AG04450 (cell line): Measurements from ENCODE around the gene KCTD10. TPM values are rescaled to one million over a fixed set of nuclear protein-coding genes. Genes with fewer than 3 reads are reported as not detected.

Experiments
- CTCF ChIA-PET: fragments of 300-600, 350-600 bp; formaldehyde crosslinking; extraction: SDS; loops from one replicate; lab custom pipeline; 2022; ENCODE audit warnings: antibody characterized with exemption, inconsistent platforms; lab: Charles Lee
- POLR2A ChIA-PET: fragments of 350-600 bp; formaldehyde crosslinking; extraction: SDS; loops from one replicate; lab custom pipeline; 2021; ENCODE audit warnings: antibody characterized with exemption, inconsistent platforms; lab: Yijun Ruan, JAX
- DNase-seq: peaks from one replicate; pipeline ENCODE4 v3.0.0-alpha.2; 2011; ENCODE audit warnings: low read depth, low spot score
- H3K27ac ChIP-seq: one replicate; pipeline ENCODE4 v1.5.1; 2012; ENCODE audit warnings: low read depth, low read length, control low read depth
- H3K27me3 ChIP-seq: one replicate; pipeline ENCODE4 v1.6.0; 2012; ENCODE audit warnings: low read length; ENCODE audit not compliant: control insufficient read depth, insufficient read depth
- H3K4me3 ChIP-seq: 2 replicates; pipeline ENCODE4 v1.5.1; 2011; ENCODE audit warnings: mild to moderate bottlenecking, low read depth, low read length, control low read depth
- H3K9me3 ChIP-seq: 2 replicates; pipeline ENCODE4 v1.5.1; 2012; ENCODE audit warnings: low read length; ENCODE audit not compliant: control insufficient read depth, insufficient read depth
- polyA minus RNA-seq: library from RNA; depleted of rRNA, polyadenylated mRNA; stranded (reverse); fragments of >200 nt; gene quantifications from 2 replicates; pipeline ENCODE4 v1.2.3, GENCODE V29; 2011; rRNA and poly(A)+ RNA removed
- polyA plus RNA-seq: library from polyadenylated mRNA; depleted of rRNA; stranded (reverse); fragments of >200 nt; gene quantifications from 2 replicates; pipeline ENCODE4 v1.2.3, GENCODE V29; 2011; rRNA removed
- TF ChIP-seq, protein P1 (sequence below): IDR thresholded peaks from 2 replicates; pipeline ENCODE4 v1.5.1; 2011; ENCODE audit warnings: low read depth, low read length, control low read depth, inconsistent platforms

The KCTD10 gene, protein sequence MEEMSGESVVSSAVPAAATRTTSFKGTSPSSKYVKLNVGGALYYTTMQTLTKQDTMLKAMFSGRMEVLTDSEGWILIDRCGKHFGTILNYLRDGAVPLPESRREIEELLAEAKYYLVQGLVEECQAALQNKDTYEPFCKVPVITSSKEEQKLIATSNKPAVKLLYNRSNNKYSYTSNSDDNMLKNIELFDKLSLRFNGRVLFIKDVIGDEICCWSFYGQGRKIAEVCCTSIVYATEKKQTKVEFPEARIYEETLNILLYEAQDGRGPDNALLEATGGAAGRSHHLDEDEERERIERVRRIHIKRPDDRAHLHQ
- polyA plus RNA-seq: 119 and 128 TPM in 2 replicates
- 297 and 364 TPM in 2 replicates for polyA minus RNA-seq

DNA sequence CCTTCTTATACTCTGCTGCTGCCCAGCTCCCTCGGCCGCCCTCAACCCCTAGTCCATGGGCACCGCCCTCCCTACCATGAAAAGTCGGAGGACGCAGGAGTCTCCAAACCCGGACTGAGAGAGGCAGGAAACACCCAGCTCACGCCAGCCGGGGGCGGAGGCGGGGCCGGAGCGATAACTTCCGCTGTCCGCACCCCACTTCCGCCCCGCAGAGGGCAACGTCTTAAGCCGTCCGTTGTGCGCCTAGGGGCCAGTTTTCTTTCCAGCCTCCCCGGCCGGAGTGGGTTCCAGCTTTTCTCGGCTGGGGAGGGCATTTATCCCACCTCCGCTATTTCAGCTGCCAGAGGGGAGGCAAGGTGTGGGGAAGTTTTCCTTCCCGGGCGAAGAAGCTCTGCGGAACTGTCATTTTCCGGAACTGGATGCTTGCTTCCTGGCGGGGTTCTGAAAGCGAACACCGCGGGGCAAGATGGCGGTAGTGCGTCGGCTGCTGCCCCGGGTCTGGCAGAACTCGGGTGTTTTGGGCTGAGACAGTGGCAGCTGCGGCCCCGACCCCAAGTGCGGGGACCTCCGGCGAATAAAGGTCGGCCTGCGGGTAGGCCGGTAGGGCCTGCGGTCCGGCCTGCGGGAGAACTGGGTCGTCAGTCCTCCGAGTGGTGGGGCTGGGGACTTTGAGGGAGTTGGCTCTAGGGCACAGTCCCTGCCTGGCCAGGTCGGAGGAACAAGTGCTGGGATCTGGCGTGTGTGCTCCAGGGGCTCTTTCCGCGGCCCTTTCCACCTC is at the start of gene KCTD10, which contains the start of gene UBE3B:
KCTD10 (minus strand) TSS at position 116 of the 778 bp plus-strand sequence; CDS start at position 78, 38 bp downstream.
UBE3B (plus strand) TSS at position 450 of the 778 bp plus-strand sequence. CDS start 5,918 bp downstream, outside the sequence.
- Histone ChIP-seq H3K4me3 (peak within 1 kb of the TSS; percentile 97), H3K9me3 (no peaks in the 10 kb centered on the region), H3K27me3 (no peaks in the 10 kb centered on the region), H3K27ac (peak within 1 kb of the TSS; percentile 98)
- TF ChIP-seq, protein P1, sequence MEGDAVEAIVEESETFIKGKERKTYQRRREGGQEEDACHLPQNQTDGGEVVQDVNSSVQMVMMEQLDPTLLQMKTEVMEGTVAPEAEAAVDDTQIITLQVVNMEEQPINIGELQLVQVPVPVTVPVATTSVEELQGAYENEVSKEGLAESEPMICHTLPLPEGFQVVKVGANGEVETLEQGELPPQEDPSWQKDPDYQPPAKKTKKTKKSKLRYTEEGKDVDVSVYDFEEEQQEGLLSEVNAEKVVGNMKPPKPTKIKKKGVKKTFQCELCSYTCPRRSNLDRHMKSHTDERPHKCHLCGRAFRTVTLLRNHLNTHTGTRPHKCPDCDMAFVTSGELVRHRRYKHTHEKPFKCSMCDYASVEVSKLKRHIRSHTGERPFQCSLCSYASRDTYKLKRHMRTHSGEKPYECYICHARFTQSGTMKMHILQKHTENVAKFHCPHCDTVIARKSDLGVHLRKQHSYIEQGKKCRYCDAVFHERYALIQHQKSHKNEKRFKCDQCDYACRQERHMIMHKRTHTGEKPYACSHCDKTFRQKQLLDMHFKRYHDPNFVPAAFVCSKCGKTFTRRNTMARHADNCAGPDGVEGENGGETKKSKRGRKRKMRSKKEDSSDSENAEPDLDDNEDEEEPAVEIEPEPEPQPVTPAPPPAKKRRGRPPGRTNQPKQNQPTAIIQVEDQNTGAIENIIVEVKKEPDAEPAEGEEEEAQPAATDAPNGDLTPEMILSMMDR: no peak
- POLR2A ChIA-PET: interaction anchor here (0.6 to 1.9 kb wide), 6 partner anchors 15 to 744 kb away, joined by 3 to 12 read pairs (median 3); no protein-coding TSS in a partner anchor
- peak; percentile 78 for DNase-seq
- CTCF ChIA-PET: interaction anchor here (0.8 to 4.0 kb wide), 8 partner anchors 10 to 50 kb away, joined by 3 to 20 read pairs (median 6); no protein-coding TSS in a partner anchor

DNA sequence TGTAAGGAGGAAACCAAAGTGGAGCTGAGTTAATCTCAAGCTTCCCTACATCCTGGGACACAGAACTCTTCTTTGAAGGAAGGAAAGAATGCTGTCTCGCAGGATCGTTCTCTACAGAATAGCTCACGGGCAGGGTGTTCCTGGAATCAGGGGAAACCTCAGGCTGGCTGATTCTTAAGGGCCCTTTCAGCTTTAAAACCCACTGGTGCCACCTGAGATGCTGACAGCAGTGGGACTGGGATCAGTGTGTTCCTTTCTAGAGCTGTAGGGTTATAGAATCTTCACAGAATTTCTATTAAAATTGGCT is 48.1 kb upstream of the KCTD10 start:
- Histone ChIP-seq H3K9me3 (no peaks in the 10 kb centered on the region), H3K27ac (no peak overlapping the region), H3K4me3 (no peak overlapping the region), H3K27me3 (no peaks in the 10 kb centered on the region)
- TF ChIP-seq, protein P1: no peak
- POLR2A ChIA-PET: no interaction called here
- no peak for DNase-seq
- CTCF ChIA-PET: interaction anchor here (1.1 kb wide), 1 partner anchor 97 kb away, joined by 4 read pairs; no protein-coding TSS in a partner anchor

DNA sequence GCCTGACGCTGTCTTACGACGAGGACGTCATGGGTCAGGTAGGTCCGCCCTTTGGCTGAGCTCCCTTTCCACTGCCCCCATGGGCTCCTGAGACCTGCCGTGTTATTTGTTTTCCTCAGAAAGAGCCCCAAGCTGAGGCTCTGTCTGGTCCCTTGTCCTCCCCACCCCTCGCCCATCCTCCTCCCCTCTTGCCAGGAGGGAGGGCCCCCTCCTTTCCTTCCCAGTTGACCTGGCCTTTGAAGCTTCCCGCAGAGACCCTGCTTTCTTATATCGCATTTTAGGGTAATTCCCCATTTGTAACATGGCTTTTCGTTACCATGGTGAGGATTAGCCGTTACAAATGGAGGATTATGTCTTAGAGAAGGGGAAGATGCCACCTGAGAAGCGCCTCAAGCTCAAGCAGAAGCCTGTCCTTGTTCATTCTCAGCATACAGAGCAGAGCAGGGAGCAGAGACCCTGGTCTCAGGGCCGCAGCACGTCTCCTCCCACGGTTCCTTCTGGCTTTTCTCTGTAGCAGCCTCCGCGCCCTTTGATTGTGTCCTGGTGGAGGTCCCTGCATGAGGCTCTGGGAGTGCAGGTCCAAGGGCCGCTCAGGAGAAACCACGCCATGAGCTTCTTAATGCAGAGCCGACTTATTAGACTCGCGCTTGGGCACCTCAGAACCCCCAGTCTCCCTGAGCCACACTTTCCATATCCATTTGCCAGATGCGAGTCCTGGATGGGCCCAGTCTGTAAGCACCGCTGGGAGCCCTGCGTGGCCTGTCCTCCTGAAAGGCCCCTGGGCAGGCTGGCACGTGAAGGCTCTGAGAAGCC is 47.6 kb upstream of the KCTD10 start:
- Histone ChIP-seq H3K27ac (no peak overlapping the region), H3K9me3 (no peaks in the 10 kb centered on the region), H3K4me3 (no peak overlapping the region), H3K27me3 (no peaks in the 10 kb centered on the region)
- CTCF ChIA-PET: interaction anchor here (1.9 to 2.4 kb wide), 2 partner anchors 73 to 251 kb away, joined by 6 read pairs; no protein-coding TSS in a partner anchor
- no peak for DNase-seq
- POLR2A ChIA-PET: no interaction called here
- TF ChIP-seq, protein P1: no peak

DNA sequence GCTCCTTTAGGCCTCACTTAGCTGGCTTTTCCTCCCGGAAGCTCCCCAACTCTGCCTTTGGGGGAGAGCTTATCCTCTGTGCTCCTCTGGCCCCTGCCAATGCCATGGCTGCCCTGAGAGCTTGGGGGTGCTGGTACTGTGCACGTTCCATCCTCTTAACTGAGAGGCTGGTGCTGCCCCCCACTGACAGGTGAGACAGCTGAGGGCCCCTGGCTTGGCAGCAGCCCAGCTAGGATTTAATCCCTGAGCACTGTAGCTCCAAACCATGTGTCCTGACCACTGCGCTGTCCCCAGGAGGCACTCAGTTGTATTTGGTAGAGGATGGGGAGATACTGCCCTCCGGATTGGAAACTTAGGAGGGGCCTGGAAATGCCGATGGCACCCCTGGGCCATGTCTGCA is 46.4 kb upstream of the KCTD10 start:
- H3K27me3 ChIP-seq: no peaks in the 10 kb centered on the region
- ChIA-PET POLR2A (no interaction called here), CTCF (interaction anchor here (1.9 to 2.4 kb wide), 2 partner anchors 74 to 252 kb away, joined by 6 read pairs; no protein-coding TSS in a partner anchor)
- no peak overlapping the region for H3K27ac ChIP-seq
- no peaks in the 10 kb centered on the region for H3K9me3 ChIP-seq
- TF ChIP-seq, protein P1: no peak
- no peak for DNase-seq
- H3K4me3 ChIP-seq: no peak overlapping the region
